OCI-LY3 (cell line): ENCODE results near the gene TET1.

Experiments used
- H2AFZ ChIP-seq: fragments of 200-600, 300-600 bp; shearing (Covaris generic); 2 replicates; pipeline ENCODE4 v1.6.0; 2014; ENCODE audit warnings: antibody characterized with exemption, low read depth, low read length
- H3K27ac ChIP-seq: fragments of 200-600, 300-600 bp; sonication (generic); 2 replicates; pipeline ENCODE4 v1.5.1; 2014; ENCODE audit warnings: mild to moderate bottlenecking, low read length, moderate library complexity, mixed read lengths
- H3K27me3 ChIP-seq: fragments of 200-600, 300-600 bp; sonication (generic); 2 replicates; pipeline ENCODE4 v1.6.1; 2014; ENCODE audit warnings: low read depth, low read length, mixed read lengths
- H3K36me3 ChIP-seq: fragments of 200-600, 300-600 bp; sonication (generic); replicated peaks from 2 replicates; pipeline ENCODE3; 2014; ENCODE audit warnings: low read depth, low read length, mixed read lengths
- H3K4me1 ChIP-seq: fragments of 300-600, 200-600 bp; sonication (generic); 2 replicates; pipeline ENCODE4 v1.6.1; 2014; ENCODE audit warnings: low read length, mixed read lengths
- H3K4me2 ChIP-seq: fragments of 200-600, 300-600 bp; sonication (generic); 2 replicates; pipeline ENCODE4 v1.6.1; 2014; ENCODE audit warnings: low read length, mixed read lengths
- H3K4me3 ChIP-seq: fragments of 300-600, 200-600 bp; sonication (generic); 2 replicates; pipeline ENCODE4 v1.5.1; 2014; ENCODE audit warnings: antibody characterized with exemption, mild to moderate bottlenecking, low read length, moderate library complexity
- H3K79me2 ChIP-seq: fragments of 300-600, 200-600 bp; shearing (Covaris generic); 2 replicates; pipeline ENCODE4 v1.6.1; 2014; ENCODE audit warnings: mild to moderate bottlenecking, low read length, mixed read lengths
- H3K9ac ChIP-seq: fragments of 300-600, 200-600 bp; shearing (Covaris generic); 2 replicates; pipeline ENCODE4 v1.6.0; 2014; ENCODE audit warnings: mild to moderate bottlenecking, low read length, moderate library complexity
- H3K9me3 ChIP-seq: fragments of 200-600, 300-600 bp; shearing (Covaris generic); 2 replicates; pipeline ENCODE4 v1.6.1; 2014; ENCODE audit warnings: low read length, mixed read lengths; ENCODE audit not compliant: insufficient read depth
- H4K20me1 ChIP-seq: fragments of 200-600, 300-600 bp; sonication (generic); 2 replicates; pipeline ENCODE4 v1.6.1; 2016; ENCODE audit warnings: low read length, mixed read lengths; ENCODE audit not compliant: insufficient read depth
- EZH2phosphoT487 ChIP-seq: fragments of 200-600 bp; shearing (Covaris generic); IDR thresholded peaks from 2 replicates; pipeline ENCODE4 v1.6.1; 2018; ENCODE audit warnings: antibody characterized with exemption, mixed run types, low read depth
- TF ChIP-seq, protein P1 (sequence below): fragments of 200-600, 300-600 bp; sonication (generic); IDR thresholded peaks from 2 replicates; pipeline ENCODE4 v1.5.1; 2014; ENCODE audit warnings: antibody characterized with exemption, low read length, low read depth

TET1 gene

DNA sequence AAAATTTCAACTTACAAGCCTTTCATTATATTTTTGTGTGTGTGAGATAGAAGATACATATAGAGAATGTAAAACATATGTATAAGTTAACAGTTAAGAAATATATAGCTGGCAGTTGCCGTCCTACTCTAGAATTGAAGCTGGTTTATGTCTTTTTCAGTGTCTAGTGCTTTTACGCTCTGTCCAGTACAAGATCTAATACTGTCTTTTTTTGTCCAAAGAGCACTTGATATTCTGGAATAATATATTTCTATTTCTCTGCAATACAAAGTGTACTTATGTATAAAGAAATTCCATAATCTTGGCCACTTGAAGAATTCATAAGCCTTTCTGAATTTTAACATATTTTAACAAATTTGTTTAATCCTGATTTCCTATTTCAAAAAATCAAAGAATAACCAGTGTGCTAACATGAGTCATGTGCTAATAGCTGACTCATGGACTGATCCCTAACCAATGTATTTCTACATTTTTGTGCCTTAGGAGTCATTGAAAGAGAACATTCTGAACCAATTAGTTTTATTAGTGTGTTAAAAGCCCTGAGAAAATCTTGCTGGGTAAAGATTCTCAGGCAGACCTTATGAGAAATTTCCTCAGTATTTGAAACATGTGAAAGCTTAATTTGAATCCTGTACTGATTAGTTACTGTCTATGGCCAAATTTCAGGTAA lies 87.7 kb downstream of the TET1 start:
- H3K9ac ChIP-seq = no peak overlapping the region
- no peaks in the 10 kb centered on the region for H3K79me2 ChIP-seq
- H2AFZ ChIP-seq = no peak overlapping the region
- H3K4me1 ChIP-seq = no peaks in the 10 kb centered on the region
- no peak overlapping the region for H3K4me3 ChIP-seq
- TF ChIP-seq, protein P1, sequence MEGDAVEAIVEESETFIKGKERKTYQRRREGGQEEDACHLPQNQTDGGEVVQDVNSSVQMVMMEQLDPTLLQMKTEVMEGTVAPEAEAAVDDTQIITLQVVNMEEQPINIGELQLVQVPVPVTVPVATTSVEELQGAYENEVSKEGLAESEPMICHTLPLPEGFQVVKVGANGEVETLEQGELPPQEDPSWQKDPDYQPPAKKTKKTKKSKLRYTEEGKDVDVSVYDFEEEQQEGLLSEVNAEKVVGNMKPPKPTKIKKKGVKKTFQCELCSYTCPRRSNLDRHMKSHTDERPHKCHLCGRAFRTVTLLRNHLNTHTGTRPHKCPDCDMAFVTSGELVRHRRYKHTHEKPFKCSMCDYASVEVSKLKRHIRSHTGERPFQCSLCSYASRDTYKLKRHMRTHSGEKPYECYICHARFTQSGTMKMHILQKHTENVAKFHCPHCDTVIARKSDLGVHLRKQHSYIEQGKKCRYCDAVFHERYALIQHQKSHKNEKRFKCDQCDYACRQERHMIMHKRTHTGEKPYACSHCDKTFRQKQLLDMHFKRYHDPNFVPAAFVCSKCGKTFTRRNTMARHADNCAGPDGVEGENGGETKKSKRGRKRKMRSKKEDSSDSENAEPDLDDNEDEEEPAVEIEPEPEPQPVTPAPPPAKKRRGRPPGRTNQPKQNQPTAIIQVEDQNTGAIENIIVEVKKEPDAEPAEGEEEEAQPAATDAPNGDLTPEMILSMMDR = no peak
- TF ChIP-seq EZH2phosphoT487 = no peak
- no peaks in the 10 kb centered on the region for H4K20me1 ChIP-seq
- no peaks in the 10 kb centered on the region for H3K9me3 ChIP-seq
- H3K36me3 ChIP-seq = no peaks in the 10 kb centered on the region
- no peak overlapping the region for H3K27ac ChIP-seq
- no peak overlapping the region for H3K4me2 ChIP-seq
- H3K27me3 ChIP-seq = no peaks in the 10 kb centered on the region

DNA sequence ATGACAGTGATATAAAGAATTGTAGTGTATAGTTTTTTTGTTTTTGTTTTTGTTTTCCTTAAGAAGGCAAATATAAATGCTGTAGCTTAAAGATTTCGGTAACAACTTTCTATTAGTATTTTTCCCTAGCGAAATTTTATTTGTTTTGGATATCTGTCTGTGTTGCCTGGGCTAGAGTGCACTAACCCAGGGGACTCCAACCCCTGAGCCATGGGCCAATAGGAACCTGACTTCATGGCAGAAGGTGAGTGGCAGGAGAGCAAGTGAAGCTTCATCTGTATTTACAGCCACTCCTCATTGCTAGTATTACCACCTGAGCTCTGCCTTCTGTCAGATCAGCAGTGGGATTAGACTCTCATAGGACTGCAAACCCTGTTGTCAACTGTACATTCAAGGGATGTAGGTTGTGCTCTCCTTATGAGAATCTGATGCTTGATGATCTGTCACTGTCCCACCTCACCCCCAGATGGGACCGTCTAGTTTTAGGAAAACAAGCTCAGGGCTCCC lies 95.5 kb downstream of the TET1 start:
- H3K79me2 ChIP-seq = no peaks in the 10 kb centered on the region
- no peak overlapping the region for H3K9ac ChIP-seq
- no peak overlapping the region for H3K4me3 ChIP-seq
- H3K4me2 ChIP-seq = no peak overlapping the region
- H3K9me3 ChIP-seq = no peaks in the 10 kb centered on the region
- no peak overlapping the region for H2AFZ ChIP-seq
- H4K20me1 ChIP-seq = no peaks in the 10 kb centered on the region
- no peaks in the 10 kb centered on the region for H3K4me1 ChIP-seq
- no peaks in the 10 kb centered on the region for H3K27me3 ChIP-seq
- H3K36me3 ChIP-seq = no peaks in the 10 kb centered on the region
- no peak for TF ChIP-seq EZH2phosphoT487
- TF ChIP-seq, protein P1 = no peak
- H3K27ac ChIP-seq = no peak overlapping the region

DNA sequence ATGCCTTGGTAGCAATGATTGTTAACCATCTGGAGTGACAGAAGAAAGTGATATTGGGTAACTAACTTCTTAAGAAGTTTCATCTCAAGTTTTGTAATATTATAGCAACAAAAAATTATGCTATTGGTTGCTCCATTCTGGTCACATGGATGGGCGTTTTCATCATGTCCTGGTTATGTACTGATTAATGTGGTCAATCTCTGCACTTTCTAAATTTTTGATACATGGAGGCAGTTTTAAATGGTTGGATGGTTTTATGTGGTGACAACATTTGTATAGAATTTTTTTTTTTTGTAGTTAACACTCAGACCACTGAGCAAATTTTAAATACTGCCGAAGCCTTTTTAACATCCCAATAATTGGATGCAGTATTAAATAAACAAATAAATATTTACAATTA lies 105.7 kb downstream of the TET1 start:
- H2AFZ ChIP-seq = no peak overlapping the region
- no peaks in the 10 kb centered on the region for H3K27me3 ChIP-seq
- no peaks in the 10 kb centered on the region for H4K20me1 ChIP-seq
- no peaks in the 10 kb centered on the region for H3K79me2 ChIP-seq
- no peaks in the 10 kb centered on the region for H3K9me3 ChIP-seq
- no peak overlapping the region for H3K4me2 ChIP-seq
- no peak overlapping the region for H3K9ac ChIP-seq
- no peak overlapping the region for H3K4me3 ChIP-seq
- no peaks in the 10 kb centered on the region for H3K4me1 ChIP-seq
- H3K27ac ChIP-seq = no peak overlapping the region
- TF ChIP-seq, protein P1 = no peak
- TF ChIP-seq EZH2phosphoT487 = no peak
- no peaks in the 10 kb centered on the region for H3K36me3 ChIP-seq

DNA sequence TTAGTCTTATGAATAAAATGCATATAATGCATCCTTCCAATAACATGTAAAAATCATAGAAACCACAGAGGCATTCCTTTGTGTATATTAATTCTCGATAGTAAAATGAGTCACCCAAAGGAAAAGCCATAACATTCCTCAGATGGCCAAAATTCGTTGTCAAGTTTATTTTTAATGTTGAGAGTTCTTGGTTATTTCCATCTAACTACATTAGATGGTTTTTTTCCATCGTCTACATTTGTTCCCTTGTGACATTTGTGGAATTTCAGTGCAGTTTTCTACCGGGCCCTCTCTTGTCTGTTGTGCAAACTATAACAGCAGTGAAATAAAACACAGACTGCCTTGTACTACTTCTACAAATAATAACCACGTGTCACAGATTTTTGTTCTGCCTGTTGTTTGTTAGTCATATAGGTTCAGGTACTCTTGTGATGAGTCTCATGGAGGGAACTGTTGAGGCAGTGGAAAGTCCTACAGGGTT lies 106.2 kb downstream of the TET1 start:
- Histone ChIP-seq H3K27me3 (no peaks in the 10 kb centered on the region), H3K9ac (no peak overlapping the region), H3K79me2 (no peaks in the 10 kb centered on the region), H3K4me3 (no peak overlapping the region), H3K4me2 (no peak overlapping the region), H4K20me1 (no peaks in the 10 kb centered on the region), H3K9me3 (no peaks in the 10 kb centered on the region), H3K27ac (no peak overlapping the region), H3K36me3 (no peaks in the 10 kb centered on the region), H3K4me1 (no peaks in the 10 kb centered on the region), H2AFZ (no peak overlapping the region)
- no peak for TF ChIP-seq EZH2phosphoT487
- TF ChIP-seq, protein P1 = no peak
